Glutamatergic neuron (in vitro differentiated cells): ENCODE measurements around the gene DRAP1. TPM values are rescaled to one million over a fixed set of nuclear protein-coding genes. Genes with fewer than 3 reads are reported as not detected.

Experiments used
- DNase-seq: peaks from one replicate; pipeline ENCODE4 v3.0.0; 2022
- H3K27ac Mint-ChIP-seq: one replicate; pipeline ENCODE4 v1.8.0; 2020; ENCODE audit warnings: mild to moderate bottlenecking, mixed read lengths, inconsistent platforms; ENCODE audit not compliant: unreplicated experiment
- H3K27me3 Mint-ChIP-seq: one replicate; pipeline ENCODE4 v1.8.0; 2020; ENCODE audit warnings: mild to moderate bottlenecking, moderate library complexity, mixed read lengths, inconsistent platforms; ENCODE audit not compliant: unreplicated experiment
- H3K36me3 Mint-ChIP-seq: one replicate; pipeline ENCODE4 v1.8.0; 2020; ENCODE audit warnings: mild to moderate bottlenecking, mixed read lengths, inconsistent platforms; ENCODE audit not compliant: unreplicated experiment
- H3K4me1 Mint-ChIP-seq: one replicate; pipeline ENCODE4 v1.8.0; 2020; ENCODE audit warnings: mild to moderate bottlenecking, low read depth, mixed read lengths, inconsistent platforms; ENCODE audit not compliant: unreplicated experiment
- H3K4me3 Mint-ChIP-seq: one replicate; pipeline ENCODE4 v1.8.0; 2020; ENCODE audit warnings: mild to moderate bottlenecking, mixed read lengths, inconsistent platforms; ENCODE audit not compliant: unreplicated experiment
- H3K9me3 Mint-ChIP-seq: one replicate; pipeline ENCODE4 v1.8.0; 2020; ENCODE audit warnings: mild to moderate bottlenecking, moderate library complexity, mixed read lengths, inconsistent platforms; ENCODE audit not compliant: unreplicated experiment
- total RNA-seq: library from RNA; stranded (reverse); fragmentation: NEBNext Ultra II Directional; extraction: Animal tissue kit (Norgen Biotek cat#: 25700); gene quantifications from one replicate; pipeline ENCODE4 v1.2.1, GENCODE V29; 2021; ENCODE audit not compliant: unreplicated experiment
- TF ChIP-seq, protein P1 (sequence below): fragments of 200-600 bp; sonication (generic); IDR thresholded peaks from one replicate; pipeline ENCODE4 v1.5.0; 2021; ENCODE audit not compliant: partially characterized antibody, unreplicated experiment

The DRAP1 gene
- total RNA-seq, 1 donor from 2014 or later = 68.7 TPM

DNA sequence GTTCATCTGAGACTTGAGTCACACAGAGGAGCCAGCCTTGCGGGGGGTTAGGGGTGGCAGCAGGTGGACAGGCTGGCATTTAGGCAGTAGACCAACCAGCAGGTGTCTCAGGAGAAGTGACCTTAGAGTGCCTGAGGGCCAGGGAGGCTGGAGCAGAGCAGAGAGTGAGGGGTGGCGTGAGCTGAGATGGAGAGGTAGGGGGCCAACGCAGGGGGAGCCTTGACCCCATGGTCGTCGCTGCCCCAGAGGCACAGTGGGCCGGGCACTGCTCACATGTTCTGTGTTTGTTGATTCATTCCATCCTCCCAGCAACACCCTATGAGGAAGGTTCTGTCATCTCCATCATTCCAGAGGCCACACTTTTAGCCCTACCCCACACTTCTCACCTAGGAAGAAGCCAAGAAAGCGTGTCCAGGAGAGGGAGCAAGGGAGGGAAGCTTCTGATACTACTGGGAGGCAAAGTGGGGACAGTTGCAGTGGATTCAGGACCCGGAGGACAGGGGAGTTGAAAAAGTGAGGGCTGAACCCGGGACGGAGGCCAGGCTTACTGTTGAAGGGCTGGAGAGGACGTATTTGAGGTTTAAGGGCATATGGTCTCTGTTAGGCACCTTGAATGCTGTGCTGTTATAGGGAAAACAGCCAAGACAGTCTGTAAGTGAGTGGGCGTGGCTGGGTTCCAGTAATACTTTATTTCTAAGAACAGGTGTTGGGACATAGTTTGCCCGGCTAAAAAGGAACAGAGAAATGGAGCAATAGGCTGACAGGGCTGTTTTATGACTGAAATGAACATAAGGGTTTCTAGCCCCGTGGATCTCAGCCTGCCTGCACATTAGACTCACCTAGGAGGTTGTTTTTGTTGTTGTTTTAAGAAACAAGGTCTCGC, 49.6 kb downstream of the DRAP1 start:
- TF ChIP-seq, protein P1, sequence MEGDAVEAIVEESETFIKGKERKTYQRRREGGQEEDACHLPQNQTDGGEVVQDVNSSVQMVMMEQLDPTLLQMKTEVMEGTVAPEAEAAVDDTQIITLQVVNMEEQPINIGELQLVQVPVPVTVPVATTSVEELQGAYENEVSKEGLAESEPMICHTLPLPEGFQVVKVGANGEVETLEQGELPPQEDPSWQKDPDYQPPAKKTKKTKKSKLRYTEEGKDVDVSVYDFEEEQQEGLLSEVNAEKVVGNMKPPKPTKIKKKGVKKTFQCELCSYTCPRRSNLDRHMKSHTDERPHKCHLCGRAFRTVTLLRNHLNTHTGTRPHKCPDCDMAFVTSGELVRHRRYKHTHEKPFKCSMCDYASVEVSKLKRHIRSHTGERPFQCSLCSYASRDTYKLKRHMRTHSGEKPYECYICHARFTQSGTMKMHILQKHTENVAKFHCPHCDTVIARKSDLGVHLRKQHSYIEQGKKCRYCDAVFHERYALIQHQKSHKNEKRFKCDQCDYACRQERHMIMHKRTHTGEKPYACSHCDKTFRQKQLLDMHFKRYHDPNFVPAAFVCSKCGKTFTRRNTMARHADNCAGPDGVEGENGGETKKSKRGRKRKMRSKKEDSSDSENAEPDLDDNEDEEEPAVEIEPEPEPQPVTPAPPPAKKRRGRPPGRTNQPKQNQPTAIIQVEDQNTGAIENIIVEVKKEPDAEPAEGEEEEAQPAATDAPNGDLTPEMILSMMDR = no peak
- DNase-seq = no peak
- Mint-ChIP-seq H3K27me3 (peaks cover 10% of the 10 kb centered on the region), H3K36me3 (peaks cover 4% of the 10 kb centered on the region), H3K4me1 (peaks cover 3% of the 10 kb centered on the region), H3K27ac (peak overlapping the region; percentile 55), H3K4me3 (no peak overlapping the region), H3K9me3 (peaks cover 12% of the 10 kb centered on the region)

Other genes with a start within 250 kb of the DRAP1 start
- gene KAT5, start 207.2 kb upstream of the DRAP1 start, total RNA-seq = 71.3 TPM
- 42.9 TPM for gene RNASEH2C, start 198.6 kb upstream of the DRAP1 start, total RNA-seq
- 13.2 TPM for gene AP5B1, start 138.4 kb upstream of the DRAP1 start, total RNA-seq
- not detected for gene OVOL1, start 132.4 kb upstream of the DRAP1 start, total RNA-seq
- gene SNX32, start 85.5 kb upstream of the DRAP1 start, total RNA-seq = 14.7 TPM
- 1,294 TPM for gene CFL1, start 61.2 kb upstream of the DRAP1 start, total RNA-seq
- gene MUS81, start 59.0 kb upstream of the DRAP1 start, total RNA-seq = 114 TPM
- 16.3 TPM for gene EFEMP2, start 46.6 kb upstream of the DRAP1 start, total RNA-seq
- gene CTSW, start 39.6 kb upstream of the DRAP1 start, total RNA-seq = not detected
- 115 TPM for gene FIBP, start 31.0 kb upstream of the DRAP1 start, total RNA-seq
- gene CCDC85B, start 28.8 kb upstream of the DRAP1 start, total RNA-seq = 23.6 TPM
- gene FOSL1, start 19.0 kb upstream of the DRAP1 start, total RNA-seq = not detected
- gene C11orf68, start 364 bp upstream of the DRAP1 start, total RNA-seq = 24.7 TPM
- gene TSGA10IP, start 26.1 kb downstream of the DRAP1 start, total RNA-seq = not detected
- 52.3 TPM for gene SART1, start 42.3 kb downstream of the DRAP1 start, total RNA-seq
- gene EIF1AD, start 82.7 kb downstream of the DRAP1 start, total RNA-seq = 37.6 TPM
- gene BANF1, start 83.1 kb downstream of the DRAP1 start, total RNA-seq = 135 TPM
- not detected for gene CST6, start 92.6 kb downstream of the DRAP1 start, total RNA-seq
- gene CATSPER1, start 107.1 kb downstream of the DRAP1 start, total RNA-seq = not detected
- gene GAL3ST3, start 129.7 kb downstream of the DRAP1 start, total RNA-seq = 2.4 TPM
- 187 TPM for gene SF3B2, start 132.9 kb downstream of the DRAP1 start, total RNA-seq
- 30.6 TPM for gene PACS1, start 150.8 kb downstream of the DRAP1 start, total RNA-seq